SU-DHL-6 (cell line): ENCODE data around the gene TRIML2.

Experiments used
- H2AFZ ChIP-seq: fragments of 200-600 bp; sonication (generic); 2 replicates; pipeline ENCODE4 v1.6.1; 2014; ENCODE audit warnings: low read depth, mild to moderate bottlenecking, moderate library complexity, mixed read lengths, antibody characterized with exemption, low read length; ENCODE audit not compliant: severe bottlenecking
- H3F3A ChIP-seq: fragments of 200-600 bp; shearing (Covaris generic); 2 replicates; pipeline ENCODE4 v1.6.0; 2016; ENCODE audit warnings: antibody characterized with exemption, mild to moderate bottlenecking; ENCODE audit not compliant: insufficient read depth
- H3K27ac ChIP-seq: fragments of 200-600 bp; sonication (generic); 2 replicates; pipeline ENCODE4 v1.5.1; 2016; ENCODE audit warnings: low read depth, mild to moderate bottlenecking, low read length, moderate library complexity, mixed read lengths
- H3K27me3 ChIP-seq: fragments of 200-600 bp; sonication (generic), shearing (Covaris generic); 2 replicates; pipeline ENCODE4 v1.6.0; 2014; ENCODE audit warnings: mild to moderate bottlenecking, low read length
- H3K36me3 ChIP-seq: fragments of 200-600 bp; sonication (generic); 2 replicates; pipeline ENCODE4 v1.6.1; 2014; ENCODE audit warnings: mild to moderate bottlenecking, low read length, mixed read lengths
- H3K4me2 ChIP-seq: fragments of 300-600, 200-600 bp; shearing (Covaris generic), sonication (generic); 2 replicates; pipeline ENCODE4 v1.6.0; 2014; ENCODE audit warnings: low read length, low read depth, mild to moderate bottlenecking; ENCODE audit not compliant: poor library complexity, severe bottlenecking
- H3K4me3 ChIP-seq: fragments of 200-600 bp; sonication (generic); 2 replicates; pipeline ENCODE4 v1.5.1; 2014; ENCODE audit warnings: antibody characterized with exemption, low read length, mild to moderate bottlenecking, mixed read lengths; ENCODE audit not compliant: insufficient read depth, poor library complexity, severe bottlenecking
- H3K79me2 ChIP-seq: fragments of 200-600 bp; sonication (generic); 2 replicates; pipeline ENCODE4 v1.6.1; 2014; ENCODE audit warnings: mild to moderate bottlenecking, low read length, moderate library complexity; ENCODE audit not compliant: insufficient read depth
- H3K9ac ChIP-seq: fragments of 200-600 bp; sonication (generic); 2 replicates; pipeline ENCODE4 v1.7.0; 2014; ENCODE audit warnings: mild to moderate bottlenecking, low read length
- H3K9me2 ChIP-seq: fragments of 200-600 bp; sonication (generic); replicated peaks from 2 replicates; pipeline ENCODE4 v1.6.1; 2014; ENCODE audit warnings: low read length; ENCODE audit not compliant: insufficient read depth
- H3K9me3 ChIP-seq: fragments of 200-600 bp; sonication (generic); 2 replicates; pipeline ENCODE4 v1.6.1; 2014; ENCODE audit warnings: low read length, mixed read lengths; ENCODE audit not compliant: insufficient read depth
- H4K20me1 ChIP-seq: fragments of 200-600 bp; sonication (generic); 2 replicates; pipeline ENCODE4 v1.6.1; 2014; ENCODE audit warnings: low read depth, mild to moderate bottlenecking, antibody characterized with exemption, low read length, moderate library complexity, mixed read lengths
- EZH2phosphoT487 ChIP-seq: fragments of 200-600 bp; sonication (generic), shearing (Covaris generic); conservative IDR thresholded peaks from 2 replicates; pipeline ENCODE4 v1.6.1; 2018; ENCODE audit warnings: mild to moderate bottlenecking, antibody characterized with exemption, low read length, moderate library complexity, mixed read lengths
- TF ChIP-seq, protein P1 (sequence below): fragments of 200-600 bp; sonication (generic); IDR thresholded peaks from one replicate; pipeline ENCODE4 v1.5.1; 2017; ENCODE audit warnings: antibody characterized with exemption, mild to moderate bottlenecking, low read length, moderate library complexity; ENCODE audit not compliant: insufficient read depth, poor library complexity, severe bottlenecking

TRIML2 gene

DNA sequence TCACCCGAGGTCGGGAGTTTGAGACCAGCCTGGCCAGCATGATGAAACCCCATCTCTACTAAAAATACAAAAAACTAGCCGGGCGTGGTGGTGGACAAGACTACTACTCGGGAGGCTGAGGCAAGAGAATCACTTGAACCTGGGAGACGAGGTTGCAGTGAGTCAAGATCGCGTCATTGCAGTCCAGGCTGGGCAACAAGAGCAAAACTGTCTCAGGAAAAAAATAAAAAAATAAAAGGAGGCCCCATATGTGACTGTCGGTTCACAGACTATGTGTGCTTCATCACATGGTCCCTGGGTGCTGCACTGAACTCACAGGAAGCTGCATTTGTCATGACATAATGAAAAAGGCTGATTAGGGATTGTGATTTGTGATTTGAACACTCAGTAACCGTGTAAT is 36.2 kb upstream of the TRIML2 start:
- H3K27ac ChIP-seq = no peak overlapping the region
- H3K4me3 ChIP-seq = no peak overlapping the region
- H3K9me2 ChIP-seq = no peaks in the 10 kb centered on the region
- TF ChIP-seq, protein P1, sequence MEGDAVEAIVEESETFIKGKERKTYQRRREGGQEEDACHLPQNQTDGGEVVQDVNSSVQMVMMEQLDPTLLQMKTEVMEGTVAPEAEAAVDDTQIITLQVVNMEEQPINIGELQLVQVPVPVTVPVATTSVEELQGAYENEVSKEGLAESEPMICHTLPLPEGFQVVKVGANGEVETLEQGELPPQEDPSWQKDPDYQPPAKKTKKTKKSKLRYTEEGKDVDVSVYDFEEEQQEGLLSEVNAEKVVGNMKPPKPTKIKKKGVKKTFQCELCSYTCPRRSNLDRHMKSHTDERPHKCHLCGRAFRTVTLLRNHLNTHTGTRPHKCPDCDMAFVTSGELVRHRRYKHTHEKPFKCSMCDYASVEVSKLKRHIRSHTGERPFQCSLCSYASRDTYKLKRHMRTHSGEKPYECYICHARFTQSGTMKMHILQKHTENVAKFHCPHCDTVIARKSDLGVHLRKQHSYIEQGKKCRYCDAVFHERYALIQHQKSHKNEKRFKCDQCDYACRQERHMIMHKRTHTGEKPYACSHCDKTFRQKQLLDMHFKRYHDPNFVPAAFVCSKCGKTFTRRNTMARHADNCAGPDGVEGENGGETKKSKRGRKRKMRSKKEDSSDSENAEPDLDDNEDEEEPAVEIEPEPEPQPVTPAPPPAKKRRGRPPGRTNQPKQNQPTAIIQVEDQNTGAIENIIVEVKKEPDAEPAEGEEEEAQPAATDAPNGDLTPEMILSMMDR = no peak
- no peak for TF ChIP-seq EZH2phosphoT487
- H3K9ac ChIP-seq = no peak overlapping the region
- no peaks in the 10 kb centered on the region for H3K36me3 ChIP-seq
- no peak overlapping the region for H2AFZ ChIP-seq
- H3K79me2 ChIP-seq = no peaks in the 10 kb centered on the region
- no peaks in the 10 kb centered on the region for H3K9me3 ChIP-seq
- no peaks in the 10 kb centered on the region for H3K27me3 ChIP-seq
- no peak overlapping the region for H3K4me2 ChIP-seq
- no peaks in the 10 kb centered on the region for H3F3A ChIP-seq
- H4K20me1 ChIP-seq = no peaks in the 10 kb centered on the region

- Histone ChIP-seq H3K36me3 (no peaks in the 10 kb centered on the region), H3K4me3 (no peak overlapping the region), H2AFZ (no peak overlapping the region), H3K79me2 (no peaks in the 10 kb centered on the region), H4K20me1 (no peaks in the 10 kb centered on the region), H3K4me2 (no peak overlapping the region), H3K9me2 (no peaks in the 10 kb centered on the region), H3F3A (no peaks in the 10 kb centered on the region), H3K9me3 (no peaks in the 10 kb centered on the region), H3K27ac (no peak overlapping the region), H3K9ac (no peak overlapping the region), H3K27me3 (no peaks in the 10 kb centered on the region)
- TF ChIP-seq EZH2phosphoT487 = no peak
- TF ChIP-seq, protein P1 = no peak
Observed at GRCh38 chr4:188143731-188144130, 34.3 kb upstream of the TRIML2 start.

GRCh38 chr4:188139671-188140070 is 30.3 kb upstream of the TRIML2 start:
- H3K79me2 ChIP-seq = no peaks in the 10 kb centered on the region
- no peak overlapping the region for H3K27ac ChIP-seq
- H3K27me3 ChIP-seq = no peaks in the 10 kb centered on the region
- H4K20me1 ChIP-seq = no peaks in the 10 kb centered on the region
- no peak overlapping the region for H3K4me3 ChIP-seq
- TF ChIP-seq EZH2phosphoT487 = no peak
- TF ChIP-seq, protein P1 = no peak
- H2AFZ ChIP-seq = no peak overlapping the region
- no peaks in the 10 kb centered on the region for H3K9me2 ChIP-seq
- H3K9me3 ChIP-seq = no peaks in the 10 kb centered on the region
- H3K9ac ChIP-seq = no peak overlapping the region
- H3F3A ChIP-seq = no peaks in the 10 kb centered on the region
- no peak overlapping the region for H3K4me2 ChIP-seq
- no peaks in the 10 kb centered on the region for H3K36me3 ChIP-seq

DNA sequence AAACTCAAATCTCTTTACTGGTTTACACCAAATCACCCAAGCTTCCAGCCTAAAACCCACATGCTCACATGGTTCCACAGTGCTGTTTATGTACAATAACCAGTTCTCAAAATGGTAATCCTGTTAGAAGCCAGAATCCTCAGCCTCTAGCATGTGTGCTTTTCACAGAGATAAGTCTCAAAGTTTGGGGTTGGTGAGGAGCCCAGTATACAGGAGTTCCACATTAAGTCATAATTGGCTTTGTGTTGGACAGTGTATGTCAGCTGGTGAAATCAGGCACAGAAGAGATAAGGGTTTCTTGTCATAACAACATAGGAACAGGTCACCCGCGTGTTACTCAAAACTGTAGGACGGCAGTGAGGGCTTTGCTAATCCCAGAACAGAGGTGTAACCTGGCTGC is 29.7 kb upstream of the TRIML2 start, which contains the start of gene TRIML1:
TSS of gene TRIML1 (plus strand) at position 301 of the 400 bp plus-strand sequence. CDS start 118 bp downstream, outside the sequence.
- no peaks in the 10 kb centered on the region for H3K79me2 ChIP-seq
- no peak within 1 kb of the TSS for H3K4me2 ChIP-seq
- H3K9me3 ChIP-seq = no peaks in the 10 kb centered on the region
- no peak within 1 kb of the TSS for H3K27ac ChIP-seq
- H3K36me3 ChIP-seq = no peaks in the 10 kb centered on the region
- H4K20me1 ChIP-seq = no peaks in the 10 kb centered on the region
- H3F3A ChIP-seq = no peaks in the 10 kb centered on the region
- H3K4me3 ChIP-seq = no peak within 1 kb of the TSS
- no peaks in the 10 kb centered on the region for H3K27me3 ChIP-seq
- TF ChIP-seq EZH2phosphoT487 = no peak
- TF ChIP-seq, protein P1 = no peak
- no peak within 1 kb of the TSS for H3K9ac ChIP-seq
- H3K9me2 ChIP-seq = no peaks in the 10 kb centered on the region
- H2AFZ ChIP-seq = no peak within 1 kb of the TSS
